ENCODE measurements around the gene SPANXB1.
"Not testable (repeated sequence)": the region's sequence is repeated elsewhere in the genome, so short reads cannot be mapped to it uniquely, and the experiment has no call there.

Gene SPANXB1, protein sequence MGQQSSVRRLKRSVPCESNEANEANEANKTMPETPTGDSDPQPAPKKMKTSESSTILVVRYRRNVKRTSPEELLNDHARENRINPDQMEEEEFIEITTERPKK

DNA sequence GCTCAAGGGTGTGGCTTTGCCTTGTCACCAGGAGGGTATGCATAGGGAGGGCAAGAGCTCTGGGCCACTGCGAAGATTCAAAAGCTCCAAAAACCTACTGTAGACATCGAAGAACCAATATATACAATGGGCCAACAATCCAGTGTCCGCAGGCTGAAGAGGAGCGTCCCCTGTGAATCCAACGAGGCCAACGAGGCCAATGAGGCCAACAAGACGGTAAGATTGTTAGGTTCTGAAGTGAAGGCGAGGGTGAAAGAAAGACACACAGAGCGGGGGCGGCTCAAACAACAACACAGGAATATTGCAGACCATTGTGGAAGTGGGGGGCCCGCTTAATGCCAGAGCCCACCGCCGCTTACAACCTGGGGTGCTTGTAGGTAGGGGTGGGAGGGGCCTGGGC lies at the start of gene SPANXB1:
TSS of gene SPANXB1 (plus strand) at position 27 of the 400 bp plus-strand sequence. CDS start at position 127, 100 bp downstream.
- not testable (repeated sequence) for DNase-seq (ENCODE audit: low spot score)

DNA sequence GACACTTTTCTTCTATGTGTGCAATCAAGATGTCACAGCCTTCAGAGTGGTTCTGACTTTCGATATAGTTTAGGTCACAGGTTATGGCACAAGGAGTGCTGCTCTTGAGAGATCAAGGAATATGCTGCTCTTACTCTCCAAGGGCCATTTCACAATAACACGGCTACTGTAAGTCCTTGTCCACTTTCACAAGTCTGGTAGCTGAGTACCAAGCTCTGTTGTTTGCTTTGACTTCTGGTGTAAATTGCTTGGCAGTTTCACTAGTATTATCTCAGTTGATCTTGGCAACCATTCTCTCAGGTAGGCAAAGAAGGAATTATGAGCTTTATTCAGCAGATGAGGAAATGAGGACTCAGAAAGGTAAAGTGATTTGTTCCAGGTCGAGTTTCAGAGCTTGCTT lies 35.4 kb upstream of the SPANXB1 start:
- no peak for DNase-seq (ENCODE audit: low spot score)

DNA sequence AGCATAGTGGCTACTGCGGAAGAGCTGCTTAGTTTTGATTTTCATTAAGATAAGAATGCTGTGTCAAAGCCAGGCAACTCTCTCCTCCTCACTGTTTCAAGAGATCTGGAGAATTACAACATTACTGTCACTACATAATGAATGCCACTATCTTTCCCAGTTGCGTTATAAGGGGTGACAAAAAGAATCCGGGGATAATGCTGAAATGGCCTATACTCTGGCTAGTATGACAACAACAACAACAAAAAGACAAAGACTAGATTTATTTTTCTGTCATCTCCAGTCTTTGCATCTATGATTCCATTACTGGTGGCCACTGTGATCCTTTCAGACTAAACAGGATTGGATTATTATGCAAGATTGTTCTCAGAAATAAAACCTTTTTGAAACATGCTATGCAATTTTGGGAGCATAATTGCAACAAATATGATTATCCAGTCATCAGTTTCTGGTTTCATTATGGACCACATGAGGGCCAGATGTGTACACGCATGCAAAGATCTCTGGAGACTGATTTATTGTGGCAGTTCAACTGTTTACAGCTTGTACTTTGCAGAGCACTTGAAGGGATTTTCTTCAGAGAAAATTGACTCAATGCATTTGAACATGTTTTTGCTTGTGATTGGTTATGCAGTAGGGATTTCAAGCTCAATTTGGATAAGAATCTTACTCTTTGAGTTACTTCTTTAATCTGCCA lies 31.1 kb upstream of the SPANXB1 start:
- DNase-seq (ENCODE audit: low spot score), result no peak

DNA sequence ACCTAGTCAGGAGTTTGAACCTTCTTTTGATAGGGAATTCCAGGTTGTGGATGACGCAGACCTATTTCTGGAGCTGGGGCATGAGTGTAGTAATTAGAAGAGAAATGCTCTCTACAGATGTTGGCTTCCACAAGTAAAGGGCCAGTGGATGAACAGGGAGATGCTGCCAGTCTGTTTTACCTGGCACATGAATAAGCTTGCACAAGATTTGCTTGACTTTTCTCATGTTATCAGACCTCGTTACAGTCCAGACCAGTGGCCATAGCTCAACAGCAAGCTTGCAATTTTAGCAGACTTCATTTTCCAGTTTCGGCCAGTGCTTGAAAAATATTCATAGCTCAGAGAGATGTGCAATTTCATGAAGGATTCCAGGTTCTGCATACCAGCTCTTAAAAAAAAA lies 26.9 kb upstream of the SPANXB1 start:
- DNase-seq (ENCODE audit: low spot score), result no peak

DNA sequence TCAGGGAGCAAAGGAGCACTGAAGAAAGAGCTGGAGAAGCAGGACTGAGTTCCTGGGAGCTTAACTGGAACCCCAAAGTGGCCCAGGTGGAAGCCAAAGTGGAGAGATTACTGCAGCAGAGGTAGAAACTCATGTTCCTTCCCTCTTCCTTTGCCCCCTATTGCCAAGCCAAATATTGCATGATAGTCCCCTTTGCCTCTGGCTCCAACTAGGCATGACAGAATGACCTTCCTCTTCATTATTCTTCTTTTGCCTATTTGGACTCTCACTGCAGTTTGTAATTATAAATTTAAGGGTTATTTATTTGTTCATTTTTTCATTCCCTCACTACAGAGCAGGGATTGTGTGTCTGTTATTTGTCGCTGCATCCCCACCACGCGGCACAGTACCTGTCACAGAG lies 22.1 kb upstream of the SPANXB1 start:
- DNase-seq (ENCODE audit: low spot score), result no peak

DNA sequence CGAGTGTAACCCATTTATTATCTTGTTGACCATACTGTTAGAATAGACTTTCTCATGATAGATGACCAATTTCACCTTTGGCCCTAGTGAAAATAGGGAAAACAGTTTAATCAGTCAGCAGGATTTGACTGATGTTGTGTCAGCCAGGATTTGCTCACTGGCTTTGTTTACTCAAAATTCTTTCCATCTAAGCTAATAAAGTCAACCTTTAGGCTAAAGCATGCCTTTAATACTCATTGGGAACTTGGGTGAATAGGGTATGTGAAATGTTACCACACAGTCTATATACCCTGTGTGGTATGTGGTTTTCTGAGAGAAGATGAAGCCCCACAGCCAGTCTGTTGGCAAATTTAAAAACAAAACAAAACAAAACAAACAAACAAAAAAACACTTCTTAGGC lies 18.7 kb upstream of the SPANXB1 start:
- peak; percentile 10 for DNase-seq (ENCODE audit: low spot score)

DNA sequence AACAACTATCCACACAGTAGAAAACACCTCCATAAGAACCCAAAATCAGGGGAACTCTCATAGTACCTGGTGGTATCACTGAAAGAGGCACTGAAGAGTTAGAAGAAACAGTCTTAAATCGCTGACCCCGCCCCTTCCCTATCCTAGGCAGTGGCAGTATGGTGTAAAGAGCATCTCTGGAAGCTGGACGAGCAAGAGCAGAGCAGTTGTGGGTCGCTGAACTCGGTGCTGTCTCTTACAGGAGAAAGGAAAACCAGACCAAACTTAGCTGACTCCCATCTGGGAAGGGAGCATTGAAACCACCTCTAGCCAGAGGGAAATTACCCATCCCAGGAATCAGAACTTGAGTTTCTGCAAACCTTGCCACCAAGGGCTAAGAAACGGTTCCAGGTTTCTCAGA lies 2.8 kb downstream of the SPANXB1 start:
- not testable (repeated sequence) for DNase-seq (ENCODE audit: low spot score)

DNA sequence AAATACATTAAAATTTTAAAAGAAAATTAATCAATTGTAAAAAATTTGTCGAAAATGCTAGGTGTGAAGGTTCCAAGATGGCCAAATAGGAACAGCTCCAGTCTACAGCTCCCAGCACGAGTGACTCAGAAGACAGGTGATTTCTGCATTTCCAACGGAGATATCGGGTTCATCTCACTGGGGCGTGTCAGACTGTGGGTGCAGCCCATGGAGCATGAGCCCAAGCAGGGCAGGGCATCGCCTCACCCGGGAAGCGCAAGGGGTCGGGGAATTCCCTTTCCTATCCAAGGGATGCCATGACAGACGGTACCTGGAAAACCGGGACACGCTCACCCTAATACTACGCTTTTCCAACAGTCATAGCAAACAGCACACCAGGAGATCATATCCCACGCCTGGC lies 41.9 kb downstream of the SPANXB1 start:
- not testable (repeated sequence) for DNase-seq (ENCODE audit: low spot score)

DNA sequence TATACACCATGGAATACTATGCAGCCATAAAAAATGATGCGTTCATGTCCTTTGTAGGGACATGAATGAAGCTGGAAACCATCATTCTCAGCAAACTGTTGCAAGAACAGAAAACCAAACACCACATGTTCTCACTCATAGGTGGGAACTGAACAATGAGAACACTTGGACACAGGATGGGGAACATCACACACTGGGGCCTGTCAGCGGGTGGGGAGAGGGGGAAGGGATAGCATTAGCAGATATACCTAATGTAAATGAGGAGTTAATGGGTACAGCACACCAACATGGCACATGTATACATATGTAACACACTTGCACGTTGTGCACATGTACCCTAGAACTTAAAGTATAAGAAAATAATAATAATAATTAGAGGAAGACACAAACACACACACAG lies 47.5 kb downstream of the SPANXB1 start:
- DNase-seq (ENCODE audit: low spot score), result not testable (repeated sequence)

DNA sequence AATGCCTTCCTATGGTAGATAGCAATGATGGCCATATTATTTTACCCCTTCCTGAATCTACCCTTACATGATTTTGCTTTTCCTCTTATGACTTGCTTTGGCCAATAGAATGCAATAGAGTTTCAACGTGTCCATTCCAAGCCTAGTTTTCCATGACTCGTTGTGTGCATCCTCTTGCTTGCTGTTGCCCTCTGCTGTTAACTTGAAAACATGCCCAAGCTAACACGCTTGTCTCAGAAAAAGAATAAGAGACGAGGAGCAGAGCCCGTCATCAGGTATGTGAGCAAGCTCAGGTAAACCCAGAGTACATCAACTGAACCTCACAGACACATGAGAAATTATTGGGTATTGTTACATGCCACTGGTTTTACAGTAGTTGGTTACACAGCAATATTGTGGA lies 49.7 kb downstream of the SPANXB1 start:
- not testable (repeated sequence) for DNase-seq (ENCODE audit: low spot score)

Data from HuH-7.5 (cell line).